GM18907 (cell line): ENCODE measurements around the gene BEGAIN.

Experiments used
- ATAC-seq: cut with Tn5 transposase; IDR thresholded peaks from one replicate; pipeline ENCODE4 v1.9.1; 2021; ENCODE audit warnings: mild to moderate bottlenecking, moderate library complexity; ENCODE audit not compliant: unreplicated experiment

BEGAIN gene

GRCh38 chr14:100616854-100617409 is 29.7 kb upstream of the BEGAIN start:
- no peak for ATAC-seq

- no peak for ATAC-seq
These were observed 28.8 kb upstream of the BEGAIN start for GRCh38 chr14:100615736-100616695.

DNA sequence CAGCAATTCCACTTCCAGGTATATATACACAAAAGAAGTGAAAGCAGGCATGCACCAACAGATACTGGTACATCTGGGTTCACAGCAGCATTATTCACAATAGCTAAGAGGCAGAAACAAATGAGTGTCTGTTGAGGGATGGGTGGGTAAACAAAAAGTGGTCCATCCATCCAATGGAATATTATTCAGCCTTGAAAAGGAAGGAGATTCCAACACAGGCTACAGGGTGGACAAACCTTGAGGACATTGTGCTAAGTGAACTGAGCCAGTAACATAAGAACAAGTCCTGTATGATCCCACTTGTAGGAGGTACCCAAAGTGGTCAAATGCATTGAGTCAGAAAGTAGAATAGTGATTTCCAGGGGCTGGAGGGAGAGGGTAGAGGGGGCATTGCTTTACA is 27.6 kb upstream of the BEGAIN start:
- ATAC-seq: no peak

GRCh38 chr14:100612986-100613385 is 25.8 kb upstream of the BEGAIN start:
- no peak for ATAC-seq

DNA sequence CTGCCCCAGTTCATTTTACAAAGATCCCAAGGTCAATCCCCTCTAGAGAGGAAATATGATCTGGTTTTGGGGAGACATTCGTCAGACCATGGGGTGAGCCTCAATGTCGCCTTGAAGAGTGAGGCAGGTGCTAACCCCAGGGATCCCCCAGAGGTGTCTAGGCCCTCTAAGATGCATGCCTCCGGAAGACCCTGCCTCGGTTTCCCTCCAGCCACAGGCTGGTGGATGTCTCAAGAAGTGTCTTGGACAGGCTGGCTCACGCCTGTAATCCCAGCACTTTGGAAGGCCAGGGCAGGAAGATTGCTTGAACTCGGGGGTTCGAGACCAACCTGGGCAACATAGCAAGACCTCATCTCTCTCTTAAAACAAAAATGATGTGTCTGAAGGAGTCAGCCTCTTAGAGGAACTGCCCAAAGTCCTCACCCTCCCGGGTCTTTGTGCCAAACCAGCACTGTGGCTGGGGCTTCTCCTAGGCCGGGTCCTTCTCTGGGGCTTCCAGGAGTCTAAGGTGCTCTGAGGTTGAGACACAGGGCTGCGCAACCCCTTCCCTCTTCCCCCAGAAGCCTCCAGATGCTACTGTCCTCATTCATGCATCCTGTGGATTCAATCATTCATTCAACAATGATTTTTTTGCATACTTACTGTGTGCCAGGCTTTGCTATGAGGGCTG is 24.7 kb upstream of the BEGAIN start:
- ATAC-seq: no peak

DNA sequence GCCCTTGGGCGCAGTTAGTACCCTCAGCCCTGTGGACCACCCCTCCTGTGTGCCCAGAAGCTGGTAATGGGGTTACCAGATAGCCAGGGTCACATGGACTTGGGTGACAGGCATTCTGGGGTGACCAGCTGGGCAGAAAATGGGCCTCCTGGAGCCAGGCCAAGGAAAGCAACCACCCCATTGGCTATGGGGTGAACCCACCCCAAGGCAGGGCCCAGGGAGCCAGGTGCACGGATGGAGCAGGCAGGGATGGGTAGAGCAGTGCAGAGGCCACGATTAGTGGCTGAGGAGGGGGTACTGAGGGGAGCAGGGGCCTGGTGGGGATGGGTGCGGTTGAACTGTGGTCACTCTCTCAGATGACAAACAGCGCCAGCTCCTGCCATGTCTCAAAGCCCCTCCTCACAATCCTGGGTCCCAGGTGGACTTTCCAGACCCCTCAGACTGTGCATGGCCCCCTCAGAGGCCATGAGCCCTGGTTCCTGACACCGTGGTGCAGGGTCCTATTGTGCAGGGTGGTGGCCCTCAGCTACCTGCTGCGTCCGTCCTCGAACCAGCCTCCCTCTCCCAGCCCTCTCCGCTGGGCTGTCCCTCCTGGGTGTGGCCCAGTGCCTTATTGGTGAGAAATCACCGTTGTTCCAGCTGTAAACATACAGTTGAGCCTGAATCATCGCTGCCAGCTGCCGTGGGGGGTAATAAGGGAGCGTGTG is 23.4 kb upstream of the BEGAIN start:
- ATAC-seq: no peak

DNA sequence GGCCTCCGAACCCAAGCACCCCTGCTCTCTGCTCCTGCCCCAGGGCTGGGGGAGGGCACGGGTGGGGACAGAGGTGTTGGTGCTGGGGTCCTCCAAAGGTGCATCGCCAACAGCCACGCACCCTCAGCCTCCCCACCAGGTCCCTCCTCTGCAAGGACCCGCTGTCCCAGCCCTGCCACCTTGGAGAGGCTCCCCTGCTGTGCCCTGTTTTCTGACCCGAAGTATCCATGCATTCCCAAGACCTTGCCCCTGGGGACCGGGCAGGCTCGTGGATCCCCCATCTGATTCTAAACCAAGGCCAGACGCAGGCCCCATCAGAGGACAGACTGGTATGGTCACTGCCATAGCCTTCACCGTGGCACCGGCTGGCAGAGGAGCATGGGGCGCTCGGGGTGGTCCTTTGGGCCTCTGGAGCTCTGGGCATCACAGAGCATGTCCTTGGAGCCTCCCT is 22.7 kb upstream of the BEGAIN start:
- ATAC-seq: no peak

GRCh38 chr14:100609331-100609870 is 22.2 kb upstream of the BEGAIN start:
- ATAC-seq: no peak

GRCh38 chr14:100608586-100609330 is 21.5 kb upstream of the BEGAIN start:
- ATAC-seq: no peak

- no peak for ATAC-seq
These were observed 20.8 kb upstream of the BEGAIN start for GRCh38 chr14:100608064-100608463.

DNA sequence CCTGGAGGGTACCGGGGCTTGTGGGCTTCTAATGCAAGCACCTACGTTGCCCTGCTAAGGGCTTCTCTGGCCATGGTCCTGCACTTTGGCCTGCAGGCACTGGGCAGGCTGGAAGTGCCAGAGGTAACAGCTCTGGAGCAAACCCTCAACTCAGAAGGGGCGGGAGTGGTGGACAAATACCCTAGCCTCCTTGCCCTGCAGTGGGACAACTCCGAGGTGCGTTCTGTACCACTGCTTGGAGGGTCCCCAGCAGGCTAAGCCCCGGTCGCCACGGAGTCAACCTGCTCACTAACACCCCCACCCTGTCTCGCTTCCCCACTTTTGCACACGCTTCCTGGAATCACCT is 20.4 kb upstream of the BEGAIN start:
- ATAC-seq: no peak

DNA sequence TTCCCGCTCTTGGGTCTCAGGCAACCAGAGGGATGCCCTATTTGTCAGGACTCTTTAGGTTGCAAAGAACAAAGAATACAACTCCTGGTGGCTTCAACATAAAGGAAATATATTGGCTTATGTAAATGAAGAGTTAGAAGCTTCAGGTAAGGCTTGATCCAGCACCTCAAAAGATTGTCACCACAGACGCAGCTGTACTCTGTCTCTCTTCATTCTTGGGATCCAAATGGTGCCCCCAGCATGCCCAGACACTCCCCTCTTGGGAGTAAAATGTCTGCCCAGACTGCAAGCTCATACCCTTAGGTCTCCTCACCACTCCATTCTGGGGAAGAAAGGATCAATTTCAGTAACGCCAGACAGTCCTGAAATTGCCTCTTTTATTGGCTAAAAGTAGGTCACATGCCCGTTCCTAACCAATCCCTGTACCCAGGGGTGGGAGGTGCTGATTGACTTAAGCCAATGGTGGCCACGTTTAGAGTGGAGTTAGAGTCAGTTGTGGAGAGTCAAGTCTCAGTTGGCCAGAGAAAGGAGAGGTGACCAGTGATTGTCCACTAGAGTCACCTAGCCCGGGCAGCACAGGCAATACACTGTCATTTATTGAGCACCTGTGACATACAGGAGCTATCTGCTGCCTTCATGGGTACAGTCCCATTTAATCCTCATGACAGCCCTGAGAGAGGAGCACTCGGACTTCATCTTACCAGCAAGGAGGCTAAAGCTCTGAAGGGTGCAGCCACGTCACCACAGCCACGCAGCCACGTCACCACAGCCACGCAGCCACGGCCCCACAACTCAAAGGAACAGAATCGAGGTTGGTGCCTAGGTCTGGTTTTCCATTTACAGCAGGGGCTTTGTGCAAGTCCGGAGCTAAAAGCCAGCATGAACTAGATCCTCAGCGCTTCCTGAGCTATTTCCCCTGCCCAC is 19.7 kb upstream of the BEGAIN start:
- no peak for ATAC-seq

GRCh38 chr14:100605706-100606686 is 18.8 kb upstream of the BEGAIN start:
- ATAC-seq: no peak

GRCh38 chr14:100605230-100605629 is 18.0 kb upstream of the BEGAIN start:
- ATAC-seq: no peak

GRCh38 chr14:100604709-100605108 is 17.5 kb upstream of the BEGAIN start:
- no peak for ATAC-seq

DNA sequence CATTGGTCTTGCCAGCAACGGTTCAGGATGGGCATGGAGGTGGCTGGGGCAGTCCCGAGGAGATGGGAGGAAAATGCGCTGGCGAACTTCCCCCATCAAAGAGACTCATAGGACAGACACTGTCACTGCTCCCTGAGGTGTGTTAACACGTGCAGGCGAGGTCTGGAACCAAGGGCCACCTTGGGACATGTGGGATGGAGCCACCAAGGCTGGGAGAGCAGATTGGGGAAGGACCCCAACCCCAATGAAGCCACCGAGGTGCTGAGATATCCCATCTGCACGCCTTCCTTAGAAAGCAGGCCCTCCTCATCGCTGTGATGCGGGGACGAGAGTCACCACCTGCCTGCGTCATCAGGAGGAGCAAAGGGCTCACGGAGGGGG is 16.9 kb upstream of the BEGAIN start:
- no peak for ATAC-seq

GRCh38 chr14:100603341-100604120 is 16.3 kb upstream of the BEGAIN start:
- ATAC-seq: no peak
